HepG2 (cell line): ENCODE results near the gene AFG1L. TPM values are rescaled to one million over a fixed set of nuclear protein-coding genes. Genes with fewer than 3 reads are reported as not detected.

Source experiments
- ATF5 ChIP-seq: sonication (generic); formaldehyde crosslinking; IDR thresholded peaks from 2 replicates; pipeline ENCODE4 v1.4.0; 2020; ENCODE audit warnings: mild to moderate bottlenecking, low read depth, missing genetic modification reagents
- ATRX ChIP-seq: sonication (generic); formaldehyde crosslinking; IDR thresholded peaks from 2 replicates; pipeline ENCODE4 v1.4.0; 2020; ENCODE audit warnings: missing genetic modification reagents, borderline replicate concordance
- FOXP4 ChIP-seq: sonication (generic); formaldehyde crosslinking; IDR thresholded peaks from 2 replicates; pipeline ENCODE4 v1.4.0; 2020; ENCODE audit warnings: missing genetic modification reagents
- HBP1 ChIP-seq: IDR thresholded peaks from 2 replicates; pipeline ENCODE4 v1.6.1; 2016; ENCODE audit warnings: low read depth, control low read depth
- HDAC1 ChIP-seq: sonication (generic); formaldehyde crosslinking; IDR thresholded peaks from 2 replicates; pipeline ENCODE4 v1.5.1; 2020; ENCODE audit warnings: mild to moderate bottlenecking, missing genetic modification reagents
- IKZF1 ChIP-seq: fragments of 450-650 bp; IDR thresholded peaks from 2 replicates; pipeline ENCODE4 v1.7.1; 2016
- MXI1 ChIP-seq: IDR thresholded peaks from 3 replicates; pipeline ENCODE4 v1.6.1; 2012; ENCODE audit warnings: low read depth, low read length, inconsistent platforms, borderline replicate concordance
- NR2C2 ChIP-seq: sonication (generic); formaldehyde crosslinking; IDR thresholded peaks from 2 replicates; pipeline ENCODE4 v1.4.0; 2020; ENCODE audit warnings: missing genetic modification reagents, mild to moderate bottlenecking, moderate library complexity, borderline replicate concordance
- NR2F6 ChIP-seq, 2 experiments: IDR thresholded peaks; 2 replicates each; pipeline ENCODE4 v1.6.1; 2016; ENCODE audit warnings: antibody characterized with exemption in 1 of 2, mild to moderate bottlenecking in 1 of 2
- PBX2 ChIP-seq: IDR thresholded peaks from 2 replicates; pipeline ENCODE4 v1.6.1; 2016; ENCODE audit warnings: control low read depth
- RFX5 ChIP-seq: IDR thresholded peaks from 2 replicates; pipeline ENCODE4 v1.6.1; 2011; ENCODE audit warnings: low read depth, low read length, improper control_type of control experiment
- THAP9 ChIP-seq: sonication (generic); formaldehyde crosslinking; IDR thresholded peaks from 2 replicates; pipeline ENCODE4; 2020; ENCODE audit warnings: missing genetic modification reagents, mild to moderate bottlenecking, borderline replicate concordance
- ZNF547 ChIP-seq: sonication (generic); formaldehyde crosslinking; IDR thresholded peaks from 2 replicates; pipeline ENCODE4 v1.5.1; 2020; ENCODE audit warnings: mild to moderate bottlenecking, missing genetic modification reagents
- ZNF574 ChIP-seq: sonication (generic); formaldehyde crosslinking; IDR thresholded peaks from 2 replicates; pipeline ENCODE4 v1.4.0; 2020; ENCODE audit warnings: missing genetic modification reagents
- ZSCAN20 ChIP-seq: sonication (generic); formaldehyde crosslinking; IDR thresholded peaks from 2 replicates; pipeline ENCODE4 v1.4.0; 2020; ENCODE audit warnings: missing genetic modification reagents, mild to moderate bottlenecking, borderline replicate concordance
- polyA plus RNA-seq, 8 experiments: library from polyadenylated mRNA; depleted of rRNA in 3 of 8; stranded (reverse) in 7 of 8; unstranded in 1 of 8; fragments of >200 nt; fragmentation: Illumina TruSeq in 4 of 8; extraction: Trizol in 4 of 8; gene quantifications; 2 replicates each; pipeline versions ENCODE4 v1.2.1 to v1.2.3, GENCODE V29; 2011 to 2016; ENCODE audit warnings: low read depth in 4 of 8, missing spikeins in 1 of 8, mixed read lengths in 1 of 8; ENCODE audit not compliant: insufficient read depth in 1 of 8
- total RNA-seq, 5 experiments: library from RNA; depleted of rRNA; stranded (reverse); fragments of >200 nt; fragmentation: Illumina TruSeq; extraction: Trizol; gene quantifications; 2 replicates each; pipeline ENCODE4 v1.2.3, GENCODE V29; 2016; ENCODE audit warnings: low read depth in 1 of 5

Gene AFG1L
- total and polyA plus RNA-seq, 2 of the 13 experiments (the other 11 are each of a cell fraction or from before 2014, with no cell fraction given), result 3.1 to 14.0 TPM

GRCh38 chr6:108557494-108558371, 262.9 kb downstream of the AFG1L start (continued):
- no peak for TF ChIP-seq THAP9 (CRISPR knock-in tag)
- peak; percentile 44; the same call in 1 of the 2 replicates for TF ChIP-seq HDAC1 (CRISPR knock-in tag)
- TF ChIP-seq ZSCAN20, result no peak
- TF ChIP-seq NR2C2, result 0 out of 2 replicates have a peak, but pooled peaks have one; percentile 0
- TF ChIP-seq HBP1 (CRISPR knock-in tag), result 0 out of 2 replicates have a peak, but pooled peaks have one; percentile 48
- TF ChIP-seq FOXP4 (CRISPR knock-in tag), result no peak
- no peak for TF ChIP-seq PBX2 (CRISPR knock-in tag)
- no peak for TF ChIP-seq ZNF547 (CRISPR knock-in tag)
- 0 out of 2 replicates have a peak, but pooled peaks have one; percentile 39 for TF ChIP-seq ZNF574
- no peak for TF ChIP-seq ATF5 (CRISPR knock-in tag)
- no peak for TF ChIP-seq NR2F6 (IDR thresholded peaks at IDR 0.05)
- no peak for TF ChIP-seq NR2F6 (CRISPR knock-in tag; IDR thresholded peaks at IDR 0.05)
- peak; percentile 84; the same call in 2 of the 3 replicates for TF ChIP-seq MXI1
- TF ChIP-seq IKZF1, result no peak
- no peak for TF ChIP-seq ATRX (CRISPR knock-in tag)
- no peak for TF ChIP-seq RFX5
